HepG2 (cell line): ENCODE data around the gene CTNNA2.

Experiments
- FOXM1 ChIP-seq: sonication (generic); formaldehyde crosslinking; IDR thresholded peaks from 2 replicates; pipeline ENCODE4 v1.5.0; 2020; ENCODE audit warnings: missing genetic modification reagents
- MAX ChIP-seq: IDR thresholded peaks from 2 replicates; pipeline ENCODE4 v1.6.1; 2012; ENCODE audit warnings: inconsistent platforms
- MTF1 ChIP-seq: sonication (generic); formaldehyde crosslinking; IDR thresholded peaks from 2 replicates; pipeline ENCODE4 v1.5.0; 2020; ENCODE audit warnings: missing genetic modification reagents
- POLR2AphosphoS5 ChIP-seq: IDR thresholded peaks from 2 replicates; pipeline ENCODE4 v1.6.1; 2012; ENCODE audit warnings: low read depth, low read length
- RAD21 ChIP-seq: fragments of 450-650 bp; formaldehyde crosslinking; IDR thresholded peaks from 2 replicates; pipeline ENCODE4 v1.5.0; 2020; ENCODE audit warnings: mild to moderate bottlenecking
- RXRA ChIP-seq: sonication (generic); formaldehyde crosslinking; IDR thresholded peaks from 2 replicates; pipeline ENCODE4 v1.5.1; 2020; ENCODE audit warnings: missing genetic modification reagents
- TCF12 ChIP-seq, 2 experiments: fragments of 450-650 bp in 1 of 2; sonication (generic) in 1 of 2; formaldehyde crosslinking in 1 of 2; IDR thresholded peaks; 2 replicates each; pipeline versions ENCODE4 v1.6.1 to v1.8.0; 2017 to 2022; ENCODE audit warnings: antibody characterized with exemption in 1 of 2, mild to moderate bottlenecking in 1 of 2, missing genetic modification reagents in 1 of 2, moderate library complexity in 1 of 2
- ZNF451 ChIP-seq: sonication (generic); formaldehyde crosslinking; IDR thresholded peaks from 2 replicates; pipeline ENCODE4 v1.5.0; 2020; ENCODE audit warnings: mild to moderate bottlenecking, missing genetic modification reagents
- ZNF607 ChIP-seq: sonication (generic); formaldehyde crosslinking; IDR thresholded peaks from 2 replicates; pipeline ENCODE4 v1.5.1; 2020; ENCODE audit warnings: missing genetic modification reagents, mild to moderate bottlenecking, borderline replicate concordance
- ZSCAN20 ChIP-seq: sonication (generic); formaldehyde crosslinking; IDR thresholded peaks from 2 replicates; pipeline ENCODE4 v1.4.0; 2020; ENCODE audit warnings: missing genetic modification reagents, mild to moderate bottlenecking, borderline replicate concordance

GRCh38 chr2:79984476-79984875 lies 471.6 kb downstream of the CTNNA2 start:
- TF ChIP-seq POLR2AphosphoS5 = no peak
- TF ChIP-seq ZSCAN20 (CRISPR knock-in tag) = no peak
- no peak for TF ChIP-seq FOXM1 (CRISPR knock-in tag)
- TF ChIP-seq MAX = no peak
- TF ChIP-seq RAD21 (CRISPR knock-in tag) = no peak
- TF ChIP-seq RXRA (CRISPR knock-in tag) = no peak
- TF ChIP-seq MTF1 (CRISPR knock-in tag) = no peak
- no peak for TF ChIP-seq ZNF451
- no peak for TF ChIP-seq TCF12 (IDR thresholded peaks at IDR 0.05)
- TF ChIP-seq TCF12 (CRISPR knock-in tag; IDR thresholded peaks at IDR 0.05) = no peak
- TF ChIP-seq ZNF607 (CRISPR knock-in tag) = no peak
